ENCODE data around the gene RBMS3.
"Not testable (repeated sequence)": the region's sequence is repeated elsewhere in the genome, so short reads cannot be mapped to it uniquely, and the experiment has no call there.

RBMS3 gene

GRCh38 chr3:29991198-29991597 lies 710.3 kb downstream of the RBMS3 start:
- FAIRE-seq = no peak

- no peak for FAIRE-seq
Measured at GRCh38 chr3:30002797-30003196, 721.9 kb downstream of the RBMS3 start.

- no peak for FAIRE-seq
Measured at GRCh38 chr3:30003741-30004140, 722.9 kb downstream of the RBMS3 start.

- no peak for FAIRE-seq
Measured at GRCh38 chr3:30004481-30004880, 723.6 kb downstream of the RBMS3 start.

GRCh38 chr3:30006111-30006510 lies 725.2 kb downstream of the RBMS3 start:
- FAIRE-seq = no peak

- FAIRE-seq = no peak
Measured at GRCh38 chr3:30007668-30008067, 726.8 kb downstream of the RBMS3 start.

- no peak for FAIRE-seq
Measured at GRCh38 chr3:30011237-30011803, 730.4 kb downstream of the RBMS3 start.

- FAIRE-seq = peak; percentile 90
Measured at GRCh38 chr3:30012941-30013543, 732.2 kb downstream of the RBMS3 start.

GRCh38 chr3:30017901-30018300 lies 737.0 kb downstream of the RBMS3 start:
- FAIRE-seq = no peak

GRCh38 chr3:30020380-30020779 lies 739.5 kb downstream of the RBMS3 start:
- FAIRE-seq = no peak

- no peak for FAIRE-seq
Measured at GRCh38 chr3:30024466-30024865, 743.6 kb downstream of the RBMS3 start.

GRCh38 chr3:30026851-30027250 lies 746.0 kb downstream of the RBMS3 start:
- no peak for FAIRE-seq

GRCh38 chr3:30034246-30034991 lies 753.5 kb downstream of the RBMS3 start:
- no peak for FAIRE-seq

GRCh38 chr3:30035935-30036567 lies 755.2 kb downstream of the RBMS3 start:
- no peak for FAIRE-seq

- no peak for FAIRE-seq
Measured at GRCh38 chr3:30040126-30040525, 759.3 kb downstream of the RBMS3 start.

- FAIRE-seq = not testable (repeated sequence)
Measured at GRCh38 chr3:30041481-30041880, 760.6 kb downstream of the RBMS3 start.

- FAIRE-seq = peak; percentile 94
Measured at GRCh38 chr3:30042274-30042859, 761.5 kb downstream of the RBMS3 start.

- FAIRE-seq = no peak
Measured at GRCh38 chr3:30042916-30043555, 762.2 kb downstream of the RBMS3 start.

GRCh38 chr3:30044515-30044914 lies 763.6 kb downstream of the RBMS3 start:
- FAIRE-seq = no peak

GRCh38 chr3:30048431-30048830 lies 767.6 kb downstream of the RBMS3 start:
- no peak for FAIRE-seq

- FAIRE-seq = not testable (repeated sequence)
Measured at GRCh38 chr3:30050116-30050515, 769.2 kb downstream of the RBMS3 start.

- FAIRE-seq = no peak
Measured at GRCh38 chr3:30059240-30059639, 778.4 kb downstream of the RBMS3 start.
